ENCODE data around the gene ALDOB.

DNA sequence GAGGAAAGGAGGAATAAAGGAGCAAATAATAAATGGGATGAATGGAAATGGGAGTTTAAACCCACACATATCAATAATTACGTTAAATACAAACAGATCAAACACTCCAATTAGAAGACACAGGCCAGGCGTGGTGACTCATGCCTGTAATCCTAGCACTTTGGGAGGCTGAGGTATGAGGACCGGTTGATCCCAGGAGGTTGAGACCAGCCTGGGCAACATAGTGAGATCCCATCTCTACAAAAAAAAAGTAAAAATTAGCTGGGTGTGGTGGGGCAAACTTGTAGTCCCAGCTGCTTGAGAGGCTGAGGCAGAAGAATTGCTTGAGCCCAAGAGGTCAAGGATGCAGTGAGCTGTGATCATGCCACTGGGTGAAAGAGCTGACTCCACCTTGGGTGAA lies 54.5 kb downstream of the ALDOB start:
- TF ChIP-seq, protein P1, sequence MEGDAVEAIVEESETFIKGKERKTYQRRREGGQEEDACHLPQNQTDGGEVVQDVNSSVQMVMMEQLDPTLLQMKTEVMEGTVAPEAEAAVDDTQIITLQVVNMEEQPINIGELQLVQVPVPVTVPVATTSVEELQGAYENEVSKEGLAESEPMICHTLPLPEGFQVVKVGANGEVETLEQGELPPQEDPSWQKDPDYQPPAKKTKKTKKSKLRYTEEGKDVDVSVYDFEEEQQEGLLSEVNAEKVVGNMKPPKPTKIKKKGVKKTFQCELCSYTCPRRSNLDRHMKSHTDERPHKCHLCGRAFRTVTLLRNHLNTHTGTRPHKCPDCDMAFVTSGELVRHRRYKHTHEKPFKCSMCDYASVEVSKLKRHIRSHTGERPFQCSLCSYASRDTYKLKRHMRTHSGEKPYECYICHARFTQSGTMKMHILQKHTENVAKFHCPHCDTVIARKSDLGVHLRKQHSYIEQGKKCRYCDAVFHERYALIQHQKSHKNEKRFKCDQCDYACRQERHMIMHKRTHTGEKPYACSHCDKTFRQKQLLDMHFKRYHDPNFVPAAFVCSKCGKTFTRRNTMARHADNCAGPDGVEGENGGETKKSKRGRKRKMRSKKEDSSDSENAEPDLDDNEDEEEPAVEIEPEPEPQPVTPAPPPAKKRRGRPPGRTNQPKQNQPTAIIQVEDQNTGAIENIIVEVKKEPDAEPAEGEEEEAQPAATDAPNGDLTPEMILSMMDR (conservative IDR thresholded peaks at IDR 0.05; ENCODE audit: low read depth in 2 of 2): no peak
- TF ChIP-seq POLR2AphosphoS5 (IDR thresholded peaks at IDR 0.05; ENCODE audit: low read depth): no peak
- no peak for TF ChIP-seq STAT1 (IDR thresholded peaks at IDR 0.05; ENCODE audit: unreplicated experiment)
- TF ChIP-seq EZH2 (IDR thresholded peaks at IDR 0.05; ENCODE audit: low read depth, unreplicated experiment): no peak
- no peak for TF ChIP-seq EZH2phosphoT487 (IDR thresholded peaks at IDR 0.05; ENCODE audit: unreplicated experiment)
- TF ChIP-seq, protein P2, sequence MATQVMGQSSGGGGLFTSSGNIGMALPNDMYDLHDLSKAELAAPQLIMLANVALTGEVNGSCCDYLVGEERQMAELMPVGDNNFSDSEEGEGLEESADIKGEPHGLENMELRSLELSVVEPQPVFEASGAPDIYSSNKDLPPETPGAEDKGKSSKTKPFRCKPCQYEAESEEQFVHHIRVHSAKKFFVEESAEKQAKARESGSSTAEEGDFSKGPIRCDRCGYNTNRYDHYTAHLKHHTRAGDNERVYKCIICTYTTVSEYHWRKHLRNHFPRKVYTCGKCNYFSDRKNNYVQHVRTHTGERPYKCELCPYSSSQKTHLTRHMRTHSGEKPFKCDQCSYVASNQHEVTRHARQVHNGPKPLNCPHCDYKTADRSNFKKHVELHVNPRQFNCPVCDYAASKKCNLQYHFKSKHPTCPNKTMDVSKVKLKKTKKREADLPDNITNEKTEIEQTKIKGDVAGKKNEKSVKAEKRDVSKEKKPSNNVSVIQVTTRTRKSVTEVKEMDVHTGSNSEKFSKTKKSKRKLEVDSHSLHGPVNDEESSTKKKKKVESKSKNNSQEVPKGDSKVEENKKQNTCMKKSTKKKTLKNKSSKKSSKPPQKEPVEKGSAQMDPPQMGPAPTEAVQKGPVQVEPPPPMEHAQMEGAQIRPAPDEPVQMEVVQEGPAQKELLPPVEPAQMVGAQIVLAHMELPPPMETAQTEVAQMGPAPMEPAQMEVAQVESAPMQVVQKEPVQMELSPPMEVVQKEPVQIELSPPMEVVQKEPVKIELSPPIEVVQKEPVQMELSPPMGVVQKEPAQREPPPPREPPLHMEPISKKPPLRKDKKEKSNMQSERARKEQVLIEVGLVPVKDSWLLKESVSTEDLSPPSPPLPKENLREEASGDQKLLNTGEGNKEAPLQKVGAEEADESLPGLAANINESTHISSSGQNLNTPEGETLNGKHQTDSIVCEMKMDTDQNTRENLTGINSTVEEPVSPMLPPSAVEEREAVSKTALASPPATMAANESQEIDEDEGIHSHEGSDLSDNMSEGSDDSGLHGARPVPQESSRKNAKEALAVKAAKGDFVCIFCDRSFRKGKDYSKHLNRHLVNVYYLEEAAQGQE (IDR thresholded peaks at IDR 0.05; ENCODE audit: unreplicated experiment): no peak
- TF ChIP-seq, protein P3, sequence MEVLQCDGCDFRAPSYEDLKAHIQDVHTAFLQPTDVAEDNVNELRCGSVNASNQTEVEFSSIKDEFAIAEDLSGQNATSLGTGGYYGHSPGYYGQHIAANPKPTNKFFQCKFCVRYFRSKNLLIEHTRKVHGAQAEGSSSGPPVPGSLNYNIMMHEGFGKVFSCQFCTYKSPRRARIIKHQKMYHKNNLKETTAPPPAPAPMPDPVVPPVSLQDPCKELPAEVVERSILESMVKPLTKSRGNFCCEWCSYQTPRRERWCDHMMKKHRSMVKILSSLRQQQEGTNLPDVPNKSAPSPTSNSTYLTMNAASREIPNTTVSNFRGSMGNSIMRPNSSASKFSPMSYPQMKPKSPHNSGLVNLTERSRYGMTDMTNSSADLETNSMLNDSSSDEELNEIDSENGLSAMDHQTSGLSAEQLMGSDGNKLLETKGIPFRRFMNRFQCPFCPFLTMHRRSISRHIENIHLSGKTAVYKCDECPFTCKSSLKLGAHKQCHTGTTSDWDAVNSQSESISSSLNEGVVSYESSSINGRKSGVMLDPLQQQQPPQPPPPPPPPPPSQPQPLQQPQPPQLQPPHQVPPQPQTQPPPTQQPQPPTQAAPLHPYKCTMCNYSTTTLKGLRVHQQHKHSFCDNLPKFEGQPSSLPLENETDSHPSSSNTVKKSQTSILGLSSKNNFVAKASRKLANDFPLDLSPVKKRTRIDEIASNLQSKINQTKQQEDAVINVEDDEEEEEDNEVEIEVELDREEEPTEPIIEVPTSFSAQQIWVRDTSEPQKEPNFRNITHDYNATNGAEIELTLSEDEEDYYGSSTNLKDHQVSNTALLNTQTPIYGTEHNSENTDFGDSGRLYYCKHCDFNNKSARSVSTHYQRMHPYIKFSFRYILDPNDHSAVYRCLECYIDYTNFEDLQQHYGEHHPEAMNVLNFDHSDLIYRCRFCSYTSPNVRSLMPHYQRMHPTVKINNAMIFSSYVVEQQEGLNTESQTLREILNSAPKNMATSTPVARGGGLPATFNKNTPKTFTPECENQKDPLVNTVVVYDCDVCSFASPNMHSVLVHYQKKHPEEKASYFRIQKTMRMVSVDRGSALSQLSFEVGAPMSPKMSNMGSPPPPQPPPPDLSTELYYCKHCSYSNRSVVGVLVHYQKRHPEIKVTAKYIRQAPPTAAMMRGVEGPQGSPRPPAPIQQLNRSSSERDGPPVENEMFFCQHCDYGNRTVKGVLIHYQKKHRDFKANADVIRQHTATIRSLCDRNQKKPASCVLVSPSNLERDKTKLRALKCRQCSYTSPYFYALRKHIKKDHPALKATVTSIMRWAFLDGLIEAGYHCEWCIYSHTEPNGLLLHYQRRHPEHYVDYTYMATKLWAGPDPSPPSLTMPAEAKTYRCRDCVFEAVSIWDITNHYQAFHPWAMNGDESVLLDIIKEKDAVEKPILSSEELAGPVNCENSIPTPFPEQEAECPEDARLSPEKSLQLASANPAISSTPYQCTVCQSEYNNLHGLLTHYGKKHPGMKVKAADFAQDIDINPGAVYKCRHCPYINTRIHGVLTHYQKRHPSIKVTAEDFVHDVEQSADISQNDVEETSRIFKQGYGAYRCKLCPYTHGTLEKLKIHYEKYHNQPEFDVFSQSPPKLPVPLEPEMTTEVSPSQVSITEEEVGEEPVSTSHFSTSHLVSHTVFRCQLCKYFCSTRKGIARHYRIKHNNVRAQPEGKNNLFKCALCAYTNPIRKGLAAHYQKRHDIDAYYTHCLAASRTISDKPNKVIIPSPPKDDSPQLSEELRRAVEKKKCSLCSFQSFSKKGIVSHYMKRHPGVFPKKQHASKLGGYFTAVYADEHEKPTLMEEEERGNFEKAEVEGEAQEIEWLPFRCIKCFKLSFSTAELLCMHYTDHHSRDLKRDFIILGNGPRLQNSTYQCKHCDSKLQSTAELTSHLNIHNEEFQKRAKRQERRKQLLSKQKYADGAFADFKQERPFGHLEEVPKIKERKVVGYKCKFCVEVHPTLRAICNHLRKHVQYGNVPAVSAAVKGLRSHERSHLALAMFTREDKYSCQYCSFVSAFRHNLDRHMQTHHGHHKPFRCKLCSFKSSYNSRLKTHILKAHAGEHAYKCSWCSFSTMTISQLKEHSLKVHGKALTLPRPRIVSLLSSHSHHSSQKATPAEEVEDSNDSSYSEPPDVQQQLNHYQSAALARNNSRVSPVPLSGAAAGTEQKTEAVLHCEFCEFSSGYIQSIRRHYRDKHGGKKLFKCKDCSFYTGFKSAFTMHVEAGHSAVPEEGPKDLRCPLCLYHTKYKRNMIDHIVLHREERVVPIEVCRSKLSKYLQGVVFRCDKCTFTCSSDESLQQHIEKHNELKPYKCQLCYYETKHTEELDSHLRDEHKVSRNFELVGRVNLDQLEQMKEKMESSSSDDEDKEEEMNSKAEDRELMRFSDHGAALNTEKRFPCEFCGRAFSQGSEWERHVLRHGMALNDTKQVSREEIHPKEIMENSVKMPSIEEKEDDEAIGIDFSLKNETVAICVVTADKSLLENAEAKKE (CRISPR knock-in tag; IDR thresholded peaks at IDR 0.05): no peak
- TF ChIP-seq ZNF114 (CRISPR knock-in tag; IDR thresholded peaks at IDR 0.05): no peak
- TF ChIP-seq, protein P4, sequence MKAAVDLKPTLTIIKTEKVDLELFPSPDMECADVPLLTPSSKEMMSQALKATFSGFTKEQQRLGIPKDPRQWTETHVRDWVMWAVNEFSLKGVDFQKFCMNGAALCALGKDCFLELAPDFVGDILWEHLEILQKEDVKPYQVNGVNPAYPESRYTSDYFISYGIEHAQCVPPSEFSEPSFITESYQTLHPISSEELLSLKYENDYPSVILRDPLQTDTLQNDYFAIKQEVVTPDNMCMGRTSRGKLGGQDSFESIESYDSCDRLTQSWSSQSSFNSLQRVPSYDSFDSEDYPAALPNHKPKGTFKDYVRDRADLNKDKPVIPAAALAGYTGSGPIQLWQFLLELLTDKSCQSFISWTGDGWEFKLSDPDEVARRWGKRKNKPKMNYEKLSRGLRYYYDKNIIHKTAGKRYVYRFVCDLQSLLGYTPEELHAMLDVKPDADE (IDR thresholded peaks at IDR 0.05): no peak
